Activated CD4-positive, alpha-beta T cell treated with anti-CD3 and anti-CD28 coated beads, Interleukin-2, amount 10 ng/mL, durations not matched to agents 24 days and 14 days (primary cell): ENCODE measurements around the gene SORCS3. TPM values are rescaled to one million over a fixed set of nuclear protein-coding genes. Genes with fewer than 3 reads are reported as not detected.

ENCODE experiments used
- DNase-seq: peaks from one replicate; pipeline ENCODE4 v3.0.0; 2022
- H3K27ac Mint-ChIP-seq: one replicate; pipeline ENCODE4 v1.8.0; 2022; ENCODE audit warnings: mild to moderate bottlenecking, mixed read lengths
- H3K27me3 Mint-ChIP-seq: one replicate; pipeline ENCODE4 v1.8.0; 2022; ENCODE audit warnings: mixed read lengths
- H3K36me3 Mint-ChIP-seq: one replicate; pipeline ENCODE4 v1.8.0; 2022; ENCODE audit warnings: low read depth, mild to moderate bottlenecking, mixed read lengths
- H3K4me1 Mint-ChIP-seq: one replicate; pipeline ENCODE4 v1.8.0; 2021; ENCODE audit warnings: mixed read lengths
- H3K4me3 Mint-ChIP-seq: one replicate; pipeline ENCODE4 v1.8.0; 2022; ENCODE audit warnings: mild to moderate bottlenecking, moderate library complexity, mixed read lengths
- H3K9me3 Mint-ChIP-seq: one replicate; pipeline ENCODE4 v1.8.0; 2021; ENCODE audit warnings: mixed read lengths
- intact Hi-C: fragments of 100-400 bp; cut with micrococcal nuclease; formaldehyde crosslinking; loops from one replicate; pipeline ENCODE4 v1.15.1; 2023
- total RNA-seq: library from RNA; stranded (reverse); gene quantifications from 2 replicates; pipeline ENCODE4 v1.2.3, GENCODE V29; 2022

SORCS3 gene
- total RNA-seq, 1 donor from 2014 or later: not detected

- no peaks in the 10 kb centered on the region for H3K36me3 Mint-ChIP-seq
- no peaks in the 10 kb centered on the region for H3K4me1 Mint-ChIP-seq
- no peak for DNase-seq
- H3K27me3 Mint-ChIP-seq: no peaks in the 10 kb centered on the region
- H3K4me3 Mint-ChIP-seq: no peak overlapping the region
- H3K9me3 Mint-ChIP-seq: no peaks in the 10 kb centered on the region
- no peak overlapping the region for H3K27ac Mint-ChIP-seq
- intact Hi-C loops: no loop called here
Measured at GRCh38 chr10:104988686-104989085, 347.6 kb downstream of the SORCS3 start.

- Mint-ChIP-seq H3K9me3 (no peaks in the 10 kb centered on the region), H3K36me3 (no peaks in the 10 kb centered on the region), H3K27me3 (no peaks in the 10 kb centered on the region), H3K4me1 (no peaks in the 10 kb centered on the region), H3K27ac (no peak overlapping the region), H3K4me3 (no peak overlapping the region)
- DNase-seq: no peak
- intact Hi-C loops: no loop called here
Measured at GRCh38 chr10:104989880-104990279, 348.8 kb downstream of the SORCS3 start.

- intact Hi-C loops: no loop called here
- no peak overlapping the region for H3K27ac Mint-ChIP-seq
- H3K27me3 Mint-ChIP-seq: no peaks in the 10 kb centered on the region
- H3K4me1 Mint-ChIP-seq: no peaks in the 10 kb centered on the region
- no peak overlapping the region for H3K4me3 Mint-ChIP-seq
- H3K9me3 Mint-ChIP-seq: no peaks in the 10 kb centered on the region
- no peak for DNase-seq
- H3K36me3 Mint-ChIP-seq: no peaks in the 10 kb centered on the region
Measured at GRCh38 chr10:104993085-104993484, 352.0 kb downstream of the SORCS3 start.

- Mint-ChIP-seq H3K27ac (no peak overlapping the region), H3K9me3 (no peaks in the 10 kb centered on the region), H3K36me3 (no peaks in the 10 kb centered on the region), H3K4me1 (no peaks in the 10 kb centered on the region), H3K4me3 (no peak overlapping the region), H3K27me3 (no peaks in the 10 kb centered on the region)
- intact Hi-C loops: no loop called here
- DNase-seq: no peak
Measured at GRCh38 chr10:105001269-105001668, 360.2 kb downstream of the SORCS3 start.

- no peak overlapping the region for H3K27ac Mint-ChIP-seq
- H3K36me3 Mint-ChIP-seq: no peaks in the 10 kb centered on the region
- intact Hi-C loops: no loop called here
- no peaks in the 10 kb centered on the region for H3K4me1 Mint-ChIP-seq
- no peak overlapping the region for H3K4me3 Mint-ChIP-seq
- H3K9me3 Mint-ChIP-seq: no peaks in the 10 kb centered on the region
- H3K27me3 Mint-ChIP-seq: no peaks in the 10 kb centered on the region
- no peak for DNase-seq
Measured at GRCh38 chr10:105010411-105011121, 369.5 kb downstream of the SORCS3 start.

- Mint-ChIP-seq H3K27ac (no peak overlapping the region), H3K4me3 (no peak overlapping the region), H3K4me1 (peaks cover 3% of the 10 kb centered on the region), H3K9me3 (no peaks in the 10 kb centered on the region), H3K27me3 (no peaks in the 10 kb centered on the region), H3K36me3 (no peaks in the 10 kb centered on the region)
- DNase-seq: no peak
- intact Hi-C loops: no loop called here
Measured at GRCh38 chr10:105017116-105017515, 376.0 kb downstream of the SORCS3 start.

- H3K4me1 Mint-ChIP-seq: peaks cover 3% of the 10 kb centered on the region
- no peak overlapping the region for H3K4me3 Mint-ChIP-seq
- no peak overlapping the region for H3K27ac Mint-ChIP-seq
- DNase-seq: no peak
- no peaks in the 10 kb centered on the region for H3K36me3 Mint-ChIP-seq
- no peaks in the 10 kb centered on the region for H3K9me3 Mint-ChIP-seq
- intact Hi-C loops: no loop called here
- H3K27me3 Mint-ChIP-seq: no peaks in the 10 kb centered on the region
Measured at GRCh38 chr10:105017691-105018090, 376.6 kb downstream of the SORCS3 start.

- Mint-ChIP-seq H3K9me3 (no peaks in the 10 kb centered on the region), H3K27ac (no peak overlapping the region), H3K36me3 (no peaks in the 10 kb centered on the region), H3K27me3 (peaks cover 2% of the 10 kb centered on the region), H3K4me1 (no peaks in the 10 kb centered on the region), H3K4me3 (no peak overlapping the region)
- intact Hi-C loops: no loop called here
- no peak for DNase-seq
Measured at GRCh38 chr10:105023211-105024111, 382.4 kb downstream of the SORCS3 start.

GRCh38 chr10:105024184-105024583 lies 383.1 kb downstream of the SORCS3 start:
- Mint-ChIP-seq H3K36me3 (no peaks in the 10 kb centered on the region), H3K27me3 (peaks cover 2% of the 10 kb centered on the region), H3K4me1 (no peaks in the 10 kb centered on the region), H3K4me3 (no peak overlapping the region), H3K9me3 (no peaks in the 10 kb centered on the region), H3K27ac (no peak overlapping the region)
- DNase-seq: no peak
- intact Hi-C loops: no loop called here

- Mint-ChIP-seq H3K27ac (no peak overlapping the region), H3K4me1 (no peaks in the 10 kb centered on the region), H3K36me3 (no peaks in the 10 kb centered on the region), H3K27me3 (peaks cover 2% of the 10 kb centered on the region), H3K4me3 (no peak overlapping the region), H3K9me3 (no peaks in the 10 kb centered on the region)
- no peak for DNase-seq
- intact Hi-C loops: no loop called here
Measured at GRCh38 chr10:105025092-105025491, 384.0 kb downstream of the SORCS3 start.

- no peaks in the 10 kb centered on the region for H3K4me1 Mint-ChIP-seq
- intact Hi-C loops: no loop called here
- no peak overlapping the region for H3K4me3 Mint-ChIP-seq
- H3K36me3 Mint-ChIP-seq: no peaks in the 10 kb centered on the region
- no peak for DNase-seq
- H3K9me3 Mint-ChIP-seq: no peaks in the 10 kb centered on the region
- H3K27ac Mint-ChIP-seq: no peak overlapping the region
- H3K27me3 Mint-ChIP-seq: peaks cover 2% of the 10 kb centered on the region
Measured at GRCh38 chr10:105026566-105026965, 385.5 kb downstream of the SORCS3 start.

GRCh38 chr10:105029286-105029685 lies 388.2 kb downstream of the SORCS3 start:
- Mint-ChIP-seq H3K4me3 (no peak overlapping the region), H3K27me3 (peaks cover 2% of the 10 kb centered on the region), H3K9me3 (no peaks in the 10 kb centered on the region), H3K4me1 (no peaks in the 10 kb centered on the region), H3K27ac (no peak overlapping the region), H3K36me3 (no peaks in the 10 kb centered on the region)
- intact Hi-C loops: no loop called here
- DNase-seq: no peak

GRCh38 chr10:105037022-105037421 lies 395.9 kb downstream of the SORCS3 start:
- no peaks in the 10 kb centered on the region for H3K9me3 Mint-ChIP-seq
- H3K27ac Mint-ChIP-seq: no peak overlapping the region
- H3K36me3 Mint-ChIP-seq: no peaks in the 10 kb centered on the region
- no peaks in the 10 kb centered on the region for H3K27me3 Mint-ChIP-seq
- DNase-seq: no peak
- H3K4me3 Mint-ChIP-seq: no peak overlapping the region
- intact Hi-C loops: no loop called here
- no peaks in the 10 kb centered on the region for H3K4me1 Mint-ChIP-seq

- no peaks in the 10 kb centered on the region for H3K36me3 Mint-ChIP-seq
- H3K27ac Mint-ChIP-seq: no peak overlapping the region
- H3K4me3 Mint-ChIP-seq: no peak overlapping the region
- intact Hi-C loops: no loop called here
- H3K27me3 Mint-ChIP-seq: no peaks in the 10 kb centered on the region
- H3K9me3 Mint-ChIP-seq: no peaks in the 10 kb centered on the region
- H3K4me1 Mint-ChIP-seq: no peaks in the 10 kb centered on the region
- DNase-seq: no peak
Measured at GRCh38 chr10:105041956-105042355, 400.9 kb downstream of the SORCS3 start.
